ENCODE data around the gene G3BP1. TPM values are rescaled to one million over a fixed set of nuclear protein-coding genes. Genes with fewer than 3 reads are reported as not detected.
A peak's percentile ranks its signal among the peaks of the same experiment; 100 is the strongest.

The G3BP1 gene
- total and polyA plus RNA-seq, 2 of the 13 experiments (the other 11 are each of a cell fraction or from before 2014, with no cell fraction given) = 36.7 to 320 TPM

GRCh38 chr5:151758141-151758429, 13.7 kb upstream of the G3BP1 start:
- FAIRE-seq (no peak), ATAC-seq (peak; percentile 61), DNase-seq (ENCODE audit: low spot score) (no peak)
- Histone ChIP-seq H3K36me3 (replicated peaks in 1 of 2; ENCODE audit: control insufficient read depth in 1 of 2, insufficient read depth in 2 of 2, low read length in 2 of 2) (peaks cover 0 to 4% of the 10 kb centered on the region in 2 experiments; a peak in 1 of 5 replicates), H3K79me2 (ENCODE audit: insufficient read depth, low read length) (peaks cover 28% of the 10 kb centered on the region), H4K20me1 (ENCODE audit: insufficient read depth, low read length) (no peaks in the 10 kb centered on the region), H3K4me1 (ENCODE audit: insufficient read depth, low read length) (peaks cover 57% of the 10 kb centered on the region), H3K4me3 (replicated peaks in 1 of 3; ENCODE audit: insufficient read depth in 1 of 3, low read depth in 2 of 3, low read length in 3 of 3) (peak overlapping the region; percentile 69 to 91 (median 82)), H3K9ac (ENCODE audit: insufficient read depth, low read depth, low read length) (peak overlapping the region; percentile 78), H2AFZ (ENCODE audit: low read length) (no peak overlapping the region), H3K9me3 (ENCODE audit: low read length) (no peaks in the 10 kb centered on the region), H3K27ac (ENCODE audit: extremely low read length, insufficient read depth, low read length) (peak overlapping the region; percentile 65), H3K4me2 (ENCODE audit: low read depth, low read length) (peak overlapping the region; percentile 82), H3K27me3 (ENCODE audit: control insufficient read depth in 1 of 2, insufficient read depth in 2 of 2, low read length in 2 of 2) (no peaks in the 10 kb centered on the region)
- TF ChIP-seq ZNF768 (CRISPR knock-in tag; IDR thresholded peaks at IDR 0.05) (0 out of 2 replicates have a peak, but pooled peaks have one; percentile 0), HDAC2 (CRISPR knock-in tag; IDR thresholded peaks at IDR 0.05) (peak; percentile 5; the same call in 1 of the 2 replicates), ZNF780A (CRISPR knock-in tag; IDR thresholded peaks at IDR 0.05) (0 out of 2 replicates have a peak, but pooled peaks have one; percentile 64), TBL1XR1 (IDR thresholded peaks at IDR 0.05; ENCODE audit: borderline replicate concordance, low read length, partially characterized antibody) (no peak), AHR (CRISPR knock-in tag; IDR thresholded peaks at IDR 0.05) (0 out of 2 replicates have a peak, but pooled peaks have one; percentile 34), ISX (CRISPR knock-in tag; conservative IDR thresholded peaks at IDR 0.05) (no peak), ZNF235 (CRISPR knock-in tag; IDR thresholded peaks at IDR 0.05; ENCODE audit: borderline replicate concordance) (peak; percentile 39; the same call in 1 of the 2 replicates), RFXAP (CRISPR knock-in tag; IDR thresholded peaks at IDR 0.05; ENCODE audit: borderline replicate concordance) (no peak), THAP8 (CRISPR knock-in tag; IDR thresholded peaks at IDR 0.05; ENCODE audit: borderline replicate concordance) (no peak), ZBTB37 (CRISPR knock-in tag; IDR thresholded peaks at IDR 0.05) (0 out of 2 replicates have a peak, but pooled peaks have one; percentile 53), SIN3A (IDR thresholded peaks at IDR 0.05; ENCODE audit: borderline replicate concordance, low read depth, low read length) (peak; percentile 25; the same call in 1 of the 2 replicates), KDM5A (IDR thresholded peaks at IDR 0.05; ENCODE audit: borderline replicate concordance, low read length) (peak; percentile 60; the same call in 1 of the 2 replicates), ZC3H13 (CRISPR knock-in tag; IDR thresholded peaks at IDR 0.05) (no peak), ZNF546 (CRISPR knock-in tag; conservative IDR thresholded peaks at IDR 0.05) (no peak), ATF4 (CRISPR knock-in tag; IDR thresholded peaks at IDR 0.05) (0 out of 4 replicates have a peak, but pooled peaks of 1 of the 2 experiments have one; percentile 27), GLI4 (CRISPR knock-in tag; IDR thresholded peaks at IDR 0.05; ENCODE audit: borderline replicate concordance) (0 out of 2 replicates have a peak, but pooled peaks have one; percentile 52), ETV5 (CRISPR knock-in tag; IDR thresholded peaks at IDR 0.05; ENCODE audit: borderline replicate concordance) (peak; percentile 9; the same call in 1 of the 2 replicates), NAIF1 (CRISPR knock-in tag; IDR thresholded peaks at IDR 0.05; ENCODE audit: borderline replicate concordance) (0 out of 2 replicates have a peak, but pooled peaks have one; percentile 7), ZNF18 (CRISPR knock-in tag; IDR thresholded peaks at IDR 0.05; ENCODE audit: insufficient replicate concordance) (no peak), NFYC (CRISPR knock-in tag; IDR thresholded peaks at IDR 0.05) (0 out of 2 replicates have a peak, but pooled peaks have one; percentile 5)
- intact Hi-C loops (cut with micrococcal nuclease; ENCODE audit: unreplicated experiment) (loop anchor here (1.0 to 5.0 kb wide), 4 partner anchors 13 to 506 kb away; partner anchors contain the start of genes G3BP1, GM2A, SLC36A1 and SPARC), in situ Hi-C loops (cut with HindIII; ENCODE audit: extremely low pct_ligation_motif_present, low pct_unique_long_range_greater_than_20kb) (no loop called here)
- ChIA-PET POLR2A (interaction anchor here (0.6 to 8.0 kb wide), 5 partner anchors 14 to 99 kb away, joined by 3 to 148 read pairs (median 3); partner anchors contain the start of gene G3BP1), CTCF (ENCODE audit: low intra/inter-chr PET ratio, low total read pairs) (interaction anchor here (0.7 kb wide), 1 partner anchor 13 kb away, joined by 3 read pairs; no protein-coding TSS in a partner anchor)
- WGBS (ENCODE audit: low lambda C conversion rate) = 0% methylated on average over 8 of the region's 11 CpGs
- BruUV-seq (replicated peaks) = TSS peak; percentile 68

Measured in HepG2 (cell line).